Neural cell (in vitro differentiated cells): Measurements from ENCODE around the gene PRRG3. TPM values are rescaled to one million over a fixed set of nuclear protein-coding genes. Genes with fewer than 3 reads are reported as not detected.

ENCODE experiments used
- H2AFZ ChIP-seq: fragments of 200-600, 300-800 bp; sonication (generic), shearing (Covaris generic); 2 replicates; pipeline ENCODE4 v1.6.0; 2014; ENCODE audit warnings: low read depth, mild to moderate bottlenecking, antibody characterized with exemption, low read length, moderate library complexity
- H3F3A ChIP-seq: fragments of 200-600 bp; shearing (Covaris generic); 2 replicates; pipeline ENCODE4 v1.6.1; 2016; ENCODE audit warnings: mild to moderate bottlenecking, moderate library complexity, mixed read lengths, antibody characterized with exemption, low read length; ENCODE audit not compliant: insufficient read depth, poor library complexity, severe bottlenecking
- H3K27ac ChIP-seq: fragments of 200-600, 300-800 bp; sonication (generic), shearing (Covaris generic); 2 replicates; pipeline ENCODE4 v1.5.1; 2014; ENCODE audit warnings: mild to moderate bottlenecking, low read length, moderate library complexity
- H3K27me3 ChIP-seq: fragments of 300-800, 200-600 bp; sonication (generic), shearing (Covaris generic); 2 replicates; pipeline ENCODE4 v1.6.0; 2014; ENCODE audit warnings: mild to moderate bottlenecking, low read depth, low read length, moderate library complexity; ENCODE audit not compliant: insufficient read depth
- H3K36me3 ChIP-seq: fragments of 300-800, 200-600 bp; sonication (generic), shearing (Covaris generic); 2 replicates; pipeline ENCODE4 v1.5.1; 2014; ENCODE audit warnings: mild to moderate bottlenecking, antibody characterized with exemption, low read length, moderate library complexity; ENCODE audit not compliant: insufficient read depth
- H3K4me2 ChIP-seq: fragments of 300-800, 200-600 bp; sonication (generic), shearing (Covaris generic); 2 replicates; pipeline ENCODE4 v1.6.0; 2014; ENCODE audit warnings: mild to moderate bottlenecking, low read length
- H3K4me3 ChIP-seq: fragments of 300-800, 200-600 bp; sonication (generic), shearing (Covaris generic); 2 replicates; pipeline ENCODE4 v1.5.1; 2014; ENCODE audit warnings: mild to moderate bottlenecking, low read length, moderate library complexity
- H3K79me2 ChIP-seq: fragments of 200-600 bp; shearing (Covaris generic); replicated peaks from 2 replicates; pipeline ENCODE4 v1.6.0; 2014; ENCODE audit warnings: mild to moderate bottlenecking, low read length, moderate library complexity; ENCODE audit not compliant: insufficient read depth
- H3K9ac ChIP-seq: fragments of 300-800, 200-600 bp; sonication (generic), shearing (Covaris generic); 2 replicates; pipeline ENCODE4 v1.6.1; 2016; ENCODE audit warnings: mild to moderate bottlenecking, low read length, mixed read lengths
- H3K9me2 ChIP-seq: fragments of 200-600 bp; shearing (Covaris generic); 2 replicates; pipeline ENCODE4 v1.6.1; 2016; ENCODE audit warnings: mild to moderate bottlenecking, low read length, mixed read lengths; ENCODE audit not compliant: insufficient read depth
- H3K9me3 ChIP-seq: fragments of 200-600, 300-800 bp; sonication (generic), shearing (Covaris generic); 2 replicates; pipeline ENCODE4 v1.6.1; 2016; ENCODE audit warnings: mild to moderate bottlenecking, mixed run types, low read length, moderate library complexity, mixed read lengths
- H4K20me1 ChIP-seq: fragments of 200-600 bp; shearing (Covaris generic); 2 replicates; pipeline ENCODE4 v1.6.1; 2016; ENCODE audit warnings: mild to moderate bottlenecking, mixed run types; ENCODE audit not compliant: insufficient read depth
- CTCF ChIP-seq: fragments of 450-650 bp; IDR thresholded peaks from 2 replicates; pipeline ENCODE4 v1.5.1; 2014; ENCODE audit warnings: antibody characterized with exemption, mild to moderate bottlenecking, moderate library complexity; ENCODE audit not compliant: poor library complexity, severe bottlenecking
- EP300 ChIP-seq: fragments of 450-650 bp; conservative IDR thresholded peaks from 2 replicates; pipeline ENCODE4 v1.6.1; 2014; ENCODE audit warnings: antibody characterized with exemption, mild to moderate bottlenecking, moderate library complexity; ENCODE audit not compliant: poor library complexity, severe bottlenecking
- EZH2 ChIP-seq: fragments of 200-600, 300-800 bp; shearing (Covaris generic), sonication (generic); IDR thresholded peaks from 2 replicates; pipeline ENCODE4 v1.6.1; 2014; ENCODE audit warnings: antibody characterized with exemption, low read length, borderline replicate concordance, mild to moderate bottlenecking; ENCODE audit not compliant: insufficient read depth, poor library complexity, severe bottlenecking
- MXI1 ChIP-seq: fragments of 450-650 bp; conservative IDR thresholded peaks from 2 replicates; pipeline ENCODE4 v1.6.1; 2014; ENCODE audit warnings: antibody characterized with exemption, mild to moderate bottlenecking; ENCODE audit not compliant: poor library complexity, severe bottlenecking
- POLR2AphosphoS5 ChIP-seq: IDR thresholded peaks from 2 replicates; pipeline ENCODE4 v1.6.1; 2012
- RAD21 ChIP-seq: fragments of 450-650 bp; conservative IDR thresholded peaks from 2 replicates; pipeline ENCODE4 v1.6.1; 2014; ENCODE audit warnings: antibody characterized with exemption, mild to moderate bottlenecking, moderate library complexity
- REST ChIP-seq: IDR thresholded peaks from 2 replicates; pipeline ENCODE4 v1.6.1; 2012; ENCODE audit warnings: borderline replicate concordance
- SMC3 ChIP-seq: fragments of 450-650 bp; conservative IDR thresholded peaks from 2 replicates; pipeline ENCODE4 v1.6.1; 2014; ENCODE audit warnings: antibody characterized with exemption, mild to moderate bottlenecking, moderate library complexity; ENCODE audit not compliant: poor library complexity
- TAF1 ChIP-seq: IDR thresholded peaks from 2 replicates; pipeline ENCODE4 v1.6.1; 2012; ENCODE audit warnings: low read depth
- polyA plus RNA-seq: library from polyadenylated mRNA; depleted of rRNA; stranded (reverse); fragments of >200 nt; gene quantifications from 2 replicates; pipeline ENCODE4 v1.2.3, GENCODE V29; 2014

The PRRG3 gene
- polyA plus RNA-seq, 1 donor from 2014 or later, result not detected

- TF ChIP-seq CTCF (no peak), POLR2AphosphoS5 (no peak), RAD21 (no peak), EP300 (no peak)
Observed at GRCh38 chrX:151736685-151737084, 41.4 kb downstream of the PRRG3 start.

GRCh38 chrX:151737494-151737893, 42.2 kb downstream of the PRRG3 start:
- H4K20me1 ChIP-seq, result no peaks in the 10 kb centered on the region
- H3K36me3 ChIP-seq, result no peaks in the 10 kb centered on the region
- no peak overlapping the region for H3K27ac ChIP-seq
- TF ChIP-seq POLR2AphosphoS5 (no peak), EZH2 (no peak), TAF1 (no peak), REST (no peak), MXI1 (no peak), RAD21 (no peak), SMC3 (no peak), CTCF (no peak), EP300 (no peak)
- no peak overlapping the region for H3K4me2 ChIP-seq
- no peak overlapping the region for H2AFZ ChIP-seq
- no peak overlapping the region for H3K9ac ChIP-seq
- H3K9me3 ChIP-seq, result no peaks in the 10 kb centered on the region
- H3K4me3 ChIP-seq, result no peak overlapping the region
- no peaks in the 10 kb centered on the region for H3K27me3 ChIP-seq
- no peaks in the 10 kb centered on the region for H3K79me2 ChIP-seq
- no peaks in the 10 kb centered on the region for H3F3A ChIP-seq
- no peaks in the 10 kb centered on the region for H3K9me2 ChIP-seq

More at GRCh38 chrX:151736685-151737084, 41.4 kb downstream of the PRRG3 start:
- Histone ChIP-seq H3K4me3 (no peak overlapping the region), H3K4me2 (no peak overlapping the region), H3K27me3 (no peaks in the 10 kb centered on the region), H3K36me3 (no peaks in the 10 kb centered on the region), H3K27ac (no peak overlapping the region), H4K20me1 (no peaks in the 10 kb centered on the region), H3K79me2 (no peaks in the 10 kb centered on the region), H3K9me2 (no peaks in the 10 kb centered on the region), H3K9me3 (no peaks in the 10 kb centered on the region), H2AFZ (no peak overlapping the region), H3K9ac (no peak overlapping the region), H3F3A (no peaks in the 10 kb centered on the region)
